Measurements from ENCODE around the gene LCA5. TPM values are rescaled to one million over a fixed set of nuclear protein-coding genes. Genes with fewer than 3 reads are reported as not detected.
"Not testable (repeated sequence)": the region's sequence is repeated elsewhere in the genome, so short reads cannot be mapped to it uniquely, and the experiment has no call there.

Gene LCA5
- 10.7 and 13.2 TPM in 2 replicates for total RNA-seq (ENCODE audit: low replicate concordance)

- Mint-ChIP-seq H3K4me1 (peaks cover 19% of the 10 kb centered on the region), H3K9me3 (no peaks in the 10 kb centered on the region), H3K4me3 (no peak within 1 kb of the TSS), H3K36me3 (peaks cover 17% of the 10 kb centered on the region), H3K27me3 (ENCODE audit: insufficient read depth, low read depth) (no peaks in the 10 kb centered on the region), H3K27ac (no peak within 1 kb of the TSS)
- H3K4me3 ChIP-seq = peak within 1 kb of the TSS; percentile 66
- peaks cover 10% of the 10 kb centered on the region for H3F3A ChIP-seq (ENCODE audit: low read depth)
- H3K36me3 ChIP-seq = no peaks in the 10 kb centered on the region
- peak within 1 kb of the TSS; percentile 74 for H3K27ac ChIP-seq
- no peaks in the 10 kb centered on the region for H3K9me3 ChIP-seq (ENCODE audit: low read depth)
- no peaks in the 10 kb centered on the region for H4K20me1 ChIP-seq (ENCODE audit: low read depth)
- TF ChIP-seq EZH2 (IDR thresholded peaks at IDR 0.05) (peak; percentile 11), CTCF (IDR thresholded peaks at IDR 0.05) (no peak), EZH2phosphoT487 (IDR thresholded peaks at IDR 0.05) (no peak)
- H2AFZ ChIP-seq (replicated peaks) = peak within 1 kb of the TSS; percentile 90
- peak; percentile 98 for DNase-seq (ENCODE audit: low spot score)
- no peaks in the 10 kb centered on the region for H3K27me3 ChIP-seq
- peaks cover 46% of the 10 kb centered on the region for H3K79me2 ChIP-seq (ENCODE audit: low read depth)
- peak within 1 kb of the TSS; percentile 85 for H3K4me2 ChIP-seq
- peak within 1 kb of the TSS; percentile 19 for H3K9ac ChIP-seq
- H3K4me1 ChIP-seq = peaks cover 27% of the 10 kb centered on the region
These were observed at the start of gene LCA5 for GRCh38 chr6:79536954-79537747. TSS of gene LCA5 (minus strand) at chr6:79537430. CDS start at chr6:79518894, 18,536 bp downstream.

GRCh38 chr6:79586548-79586947 is 49.3 kb upstream of the LCA5 start:
- Histone ChIP-seq H3F3A (ENCODE audit: low read depth) (no peaks in the 10 kb centered on the region), H3K27me3 (no peaks in the 10 kb centered on the region), H3K79me2 (ENCODE audit: low read depth) (no peaks in the 10 kb centered on the region), H3K27ac (no peak overlapping the region), H3K36me3 (no peaks in the 10 kb centered on the region), H2AFZ (replicated peaks) (no peak overlapping the region), H3K4me1 (no peaks in the 10 kb centered on the region), H3K9me3 (ENCODE audit: low read depth) (no peaks in the 10 kb centered on the region), H3K9ac (no peak overlapping the region), H3K4me3 (no peak overlapping the region), H4K20me1 (ENCODE audit: low read depth) (no peaks in the 10 kb centered on the region), H3K4me2 (no peak overlapping the region)
- no peaks in the 10 kb centered on the region for H3K27me3 Mint-ChIP-seq (ENCODE audit: insufficient read depth, low read depth)
- no peak overlapping the region for H3K4me3 Mint-ChIP-seq
- H3K27ac Mint-ChIP-seq = no peak overlapping the region
- DNase-seq (ENCODE audit: low spot score) = peak; percentile 37
- H3K9me3 Mint-ChIP-seq = peaks cover 12% of the 10 kb centered on the region
- H3K36me3 Mint-ChIP-seq = peaks cover 3% of the 10 kb centered on the region
- no peak for TF ChIP-seq EZH2phosphoT487 (IDR thresholded peaks at IDR 0.05)
- TF ChIP-seq EZH2 (IDR thresholded peaks at IDR 0.05) = no peak
- peak; percentile 56 for TF ChIP-seq CTCF (IDR thresholded peaks at IDR 0.05)
- H3K4me1 Mint-ChIP-seq = no peaks in the 10 kb centered on the region

- H3K4me2 ChIP-seq = no peak overlapping the region
- H3K4me1 ChIP-seq = no peaks in the 10 kb centered on the region
- Mint-ChIP-seq H3K4me3 (no peak overlapping the region), H3K27ac (peak overlapping the region; percentile 33), H3K4me1 (no peaks in the 10 kb centered on the region), H3K36me3 (peaks cover 3% of the 10 kb centered on the region), H3K27me3 (ENCODE audit: insufficient read depth, low read depth) (no peaks in the 10 kb centered on the region), H3K9me3 (peaks cover 28% of the 10 kb centered on the region)
- no peaks in the 10 kb centered on the region for H3F3A ChIP-seq (ENCODE audit: low read depth)
- no peak for DNase-seq (ENCODE audit: low spot score)
- H3K4me3 ChIP-seq = no peak overlapping the region
- TF ChIP-seq CTCF (IDR thresholded peaks at IDR 0.05) = peak; percentile 17
- no peak for TF ChIP-seq EZH2phosphoT487 (IDR thresholded peaks at IDR 0.05)
- no peaks in the 10 kb centered on the region for H3K27me3 ChIP-seq
- H3K9me3 ChIP-seq (ENCODE audit: low read depth) = no peaks in the 10 kb centered on the region
- no peaks in the 10 kb centered on the region for H4K20me1 ChIP-seq (ENCODE audit: low read depth)
- H3K36me3 ChIP-seq = no peaks in the 10 kb centered on the region
- H2AFZ ChIP-seq (replicated peaks) = no peak overlapping the region
- H3K27ac ChIP-seq = no peak overlapping the region
- no peaks in the 10 kb centered on the region for H3K79me2 ChIP-seq (ENCODE audit: low read depth)
- no peak overlapping the region for H3K9ac ChIP-seq
These were observed 47.1 kb upstream of the LCA5 start for GRCh38 chr6:79584332-79584731.

GRCh38 chr6:79577926-79578325 is 40.7 kb upstream of the LCA5 start:
- Mint-ChIP-seq H3K4me1 (peaks cover 18% of the 10 kb centered on the region), H3K36me3 (peaks cover 13% of the 10 kb centered on the region), H3K9me3 (peaks cover 35% of the 10 kb centered on the region)
- not testable (repeated sequence) for H4K20me1 ChIP-seq (ENCODE audit: low read depth); DNase-seq (ENCODE audit: low spot score); H3K79me2 ChIP-seq (ENCODE audit: low read depth); H3K27me3 Mint-ChIP-seq (ENCODE audit: insufficient read depth, low read depth); H3K9ac ChIP-seq; H3K4me2 ChIP-seq; H3F3A ChIP-seq (ENCODE audit: low read depth); H3K27me3 ChIP-seq; H2AFZ ChIP-seq (replicated peaks); H3K36me3 ChIP-seq; H3K4me3 ChIP-seq; H3K4me3 Mint-ChIP-seq; H3K9me3 ChIP-seq (ENCODE audit: low read depth); H3K27ac ChIP-seq; H3K27ac Mint-ChIP-seq
- H3K4me1 ChIP-seq = peaks cover 14% of the 10 kb centered on the region
